Epithelial cell of esophagus (primary cell): Measurements from ENCODE around the gene MAP1B.
"Not testable (repeated sequence)": the region's sequence is repeated elsewhere in the genome, so short reads cannot be mapped to it uniquely, and the experiment has no call there.

Experiments used
- DNase-seq: peaks from one replicate; pipeline ENCODE4 v3.0.0; 2010; ENCODE audit warnings: low read depth
- H3K4me3 ChIP-seq: 2 replicates; pipeline ENCODE4 v1.5.1; 2011; ENCODE audit warnings: mild to moderate bottlenecking, low read length, control low read depth
- TF ChIP-seq, protein P1 (sequence below): IDR thresholded peaks from 2 replicates; pipeline ENCODE4 v1.5.1; 2011; ENCODE audit warnings: low read depth, mild to moderate bottlenecking, low read length, control low read depth, inconsistent platforms; ENCODE audit not compliant: insufficient read depth; ENCODE audit errors: missing control alignments

MAP1B gene

DNA sequence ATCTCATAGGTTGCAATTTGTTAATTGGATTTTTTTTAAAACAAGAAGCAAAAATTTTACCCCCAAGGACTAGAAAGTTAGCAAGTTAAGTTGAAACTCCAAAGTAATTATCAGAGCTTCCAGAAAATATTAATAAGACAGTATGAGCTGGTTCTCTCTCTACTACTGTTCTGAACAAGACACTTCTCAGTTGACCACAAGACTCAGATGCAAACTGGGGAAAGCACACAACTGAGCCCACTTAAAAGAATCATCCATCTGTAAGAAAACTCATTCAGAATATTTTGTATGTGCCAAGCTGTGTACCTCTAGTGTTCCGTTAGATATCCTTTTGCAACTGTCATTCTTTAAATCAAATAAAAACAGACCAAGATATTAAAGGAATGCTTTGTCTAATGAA is 60.0 kb downstream of the MAP1B start:
- H3K4me3 ChIP-seq, result no peak overlapping the region
- TF ChIP-seq, protein P1, sequence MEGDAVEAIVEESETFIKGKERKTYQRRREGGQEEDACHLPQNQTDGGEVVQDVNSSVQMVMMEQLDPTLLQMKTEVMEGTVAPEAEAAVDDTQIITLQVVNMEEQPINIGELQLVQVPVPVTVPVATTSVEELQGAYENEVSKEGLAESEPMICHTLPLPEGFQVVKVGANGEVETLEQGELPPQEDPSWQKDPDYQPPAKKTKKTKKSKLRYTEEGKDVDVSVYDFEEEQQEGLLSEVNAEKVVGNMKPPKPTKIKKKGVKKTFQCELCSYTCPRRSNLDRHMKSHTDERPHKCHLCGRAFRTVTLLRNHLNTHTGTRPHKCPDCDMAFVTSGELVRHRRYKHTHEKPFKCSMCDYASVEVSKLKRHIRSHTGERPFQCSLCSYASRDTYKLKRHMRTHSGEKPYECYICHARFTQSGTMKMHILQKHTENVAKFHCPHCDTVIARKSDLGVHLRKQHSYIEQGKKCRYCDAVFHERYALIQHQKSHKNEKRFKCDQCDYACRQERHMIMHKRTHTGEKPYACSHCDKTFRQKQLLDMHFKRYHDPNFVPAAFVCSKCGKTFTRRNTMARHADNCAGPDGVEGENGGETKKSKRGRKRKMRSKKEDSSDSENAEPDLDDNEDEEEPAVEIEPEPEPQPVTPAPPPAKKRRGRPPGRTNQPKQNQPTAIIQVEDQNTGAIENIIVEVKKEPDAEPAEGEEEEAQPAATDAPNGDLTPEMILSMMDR, result no peak
- DNase-seq, result no peak

DNA sequence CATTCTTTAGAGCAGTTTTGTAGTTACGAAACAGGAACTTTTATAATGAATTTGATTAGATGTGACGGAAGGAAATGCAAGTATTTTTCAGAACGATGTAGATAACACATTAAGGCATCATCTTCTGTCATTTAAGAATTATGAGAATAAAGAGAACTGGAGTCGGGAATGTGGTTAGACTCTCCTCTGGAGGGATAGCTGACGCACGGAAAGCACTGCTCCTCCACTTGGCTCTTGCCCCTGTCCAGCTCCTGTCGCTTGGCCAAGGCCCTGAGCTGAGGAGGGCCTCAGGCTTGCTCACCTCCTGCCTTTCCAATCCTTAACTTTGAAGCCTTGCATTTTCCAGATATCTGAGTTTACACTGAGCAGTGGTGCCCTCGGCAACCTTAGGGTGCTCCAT is 60.5 kb downstream of the MAP1B start:
- no peak overlapping the region for H3K4me3 ChIP-seq
- TF ChIP-seq, protein P1, result no peak
- DNase-seq, result no peak

DNA sequence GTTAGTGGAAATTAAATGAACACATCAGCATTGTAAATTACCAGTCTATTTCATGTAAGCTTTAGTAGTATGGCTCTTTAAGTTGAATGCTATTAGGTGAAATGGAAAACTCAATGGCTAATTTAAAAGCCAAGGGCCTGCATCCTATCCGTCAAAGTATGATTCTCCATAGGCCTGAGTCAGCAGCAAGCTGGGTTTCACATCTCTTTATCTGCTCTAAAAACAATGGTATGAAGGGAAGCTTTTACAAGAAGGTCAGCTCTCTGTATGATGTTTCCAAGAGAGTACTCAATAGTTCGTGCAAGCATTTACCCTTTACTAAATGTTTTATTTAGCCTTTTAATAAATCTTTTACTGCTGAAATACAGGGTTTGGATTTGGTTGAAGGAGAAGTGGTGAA is 62.8 kb downstream of the MAP1B start:
- DNase-seq, result no peak
- TF ChIP-seq, protein P1, result no peak
- no peak overlapping the region for H3K4me3 ChIP-seq

DNA sequence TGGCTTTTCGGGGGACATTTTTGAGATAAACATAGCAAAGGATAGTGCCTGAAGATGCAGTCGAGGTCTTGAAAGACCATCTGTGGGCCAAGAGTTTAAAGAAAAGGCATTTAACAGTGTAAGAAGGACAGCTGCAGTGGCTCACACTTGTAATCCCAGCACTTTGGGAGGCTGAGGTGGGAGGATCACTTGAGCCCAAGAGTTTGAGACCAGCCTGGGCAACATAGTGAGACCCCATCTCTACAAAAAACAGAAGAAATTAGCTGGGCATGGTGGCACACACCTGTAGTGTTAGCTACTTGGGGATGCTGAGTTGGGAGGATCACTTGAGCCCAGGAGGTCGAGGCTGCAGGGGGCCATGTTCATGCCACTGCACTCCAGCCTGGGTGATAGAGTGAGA is 63.9 kb downstream of the MAP1B start:
- not testable (repeated sequence) for DNase-seq, H3K4me3 ChIP-seq

DNA sequence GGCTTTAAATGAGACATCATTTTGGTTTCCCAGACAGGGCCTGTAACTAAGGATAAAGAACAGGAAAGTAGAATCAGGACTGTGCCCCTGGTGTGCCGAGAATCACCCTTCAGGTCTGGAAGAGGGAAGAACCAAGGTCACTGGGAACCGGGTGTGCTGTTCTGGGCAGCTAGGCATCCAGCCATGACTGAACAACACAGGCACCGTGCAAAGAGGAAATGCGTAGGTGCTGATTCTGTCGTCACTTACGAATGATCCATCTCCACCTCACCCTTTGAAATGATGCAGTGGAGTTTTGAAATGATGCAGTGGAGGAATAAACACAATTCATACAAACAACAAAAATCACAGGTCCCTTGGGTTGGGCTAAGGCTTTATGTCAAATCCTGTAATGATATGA is 64.4 kb downstream of the MAP1B start:
- H3K4me3 ChIP-seq, result no peak overlapping the region
- DNase-seq, result no peak
- TF ChIP-seq, protein P1, result no peak

DNA sequence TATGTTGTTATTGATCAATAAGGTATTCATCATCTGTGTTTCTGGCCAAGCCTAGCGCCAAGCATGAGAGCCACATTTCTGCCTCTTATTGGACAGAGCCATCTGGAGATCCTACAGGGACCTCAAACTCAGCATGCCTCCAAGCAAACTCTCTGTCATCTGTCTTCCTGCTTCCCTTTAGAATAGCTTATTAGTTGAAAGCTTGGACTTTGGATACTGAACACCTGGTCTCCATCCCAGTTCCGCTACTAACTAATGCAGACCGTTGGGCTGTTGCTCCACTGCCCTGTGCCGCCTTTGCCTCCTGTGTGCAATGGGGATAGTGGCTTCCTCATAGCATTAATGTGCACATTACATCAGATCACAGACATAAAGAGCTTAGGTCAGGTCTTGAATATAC is 65.5 kb downstream of the MAP1B start:
- no peak for DNase-seq
- TF ChIP-seq, protein P1, result no peak
- no peak overlapping the region for H3K4me3 ChIP-seq

DNA sequence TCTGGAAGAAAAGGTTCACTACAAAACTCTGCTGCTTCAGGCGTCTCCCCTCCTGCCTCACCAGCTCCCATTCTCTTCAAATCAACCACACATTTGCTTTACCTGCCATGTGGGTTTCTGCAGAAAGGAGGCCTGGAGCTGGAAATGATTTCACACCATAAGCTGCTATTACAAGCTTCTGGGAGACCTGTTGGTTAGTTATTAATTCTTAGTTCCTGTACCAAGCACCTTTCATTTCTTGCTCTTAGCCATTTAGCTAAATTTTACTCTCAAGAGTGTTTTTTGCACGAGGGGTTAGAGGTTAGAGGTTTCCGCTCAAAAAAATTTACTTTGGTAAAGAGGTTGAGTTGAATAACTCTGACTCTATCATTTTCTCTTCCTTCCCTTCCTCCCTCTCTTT is 70.3 kb downstream of the MAP1B start:
- H3K4me3 ChIP-seq, result no peak overlapping the region
- DNase-seq, result no peak
- TF ChIP-seq, protein P1, result no peak
